BLaER1 treated with 17β-estradiol and CSF1 and Interleukin-3, amounts not matched to agents 10 nM and 100 nM (cell line): ENCODE measurements around the gene GLE1.
"Not testable (repeated sequence)": the region's sequence is repeated elsewhere in the genome, so short reads cannot be mapped to it uniquely, and the experiment has no call there.

Experiments used
- H3K27ac ChIP-seq, 11 experiments: shearing (Covaris generic); formaldehyde crosslinking; 2 replicates each; pipeline ENCODE4 v1.8.1; 2022
- H3K27me3 ChIP-seq, 11 experiments: shearing (Covaris generic); formaldehyde crosslinking; 2 replicates each; pipeline ENCODE4 v1.8.1; 2022
- H3K36me3 ChIP-seq, 11 experiments: shearing (Covaris generic); formaldehyde crosslinking; 2 replicates each; pipeline ENCODE4 v1.8.1; 2022
- H3K4me1 ChIP-seq, 10 experiments: shearing (Covaris generic); formaldehyde crosslinking; 2 replicates each; pipeline ENCODE4 v1.8.1; 2022
- H3K4me2 ChIP-seq, 11 experiments: shearing (Covaris generic); formaldehyde crosslinking; 2 replicates each; pipeline ENCODE4 v1.8.1; 2022
- H3K4me3 ChIP-seq, 10 experiments: shearing (Covaris generic); formaldehyde crosslinking; 2 replicates each; pipeline ENCODE4 v1.8.1; 2022
- H3K9ac ChIP-seq, 11 experiments: shearing (Covaris generic); formaldehyde crosslinking; 2 replicates each; pipeline ENCODE4 v1.8.1; 2022
- H3K9me3 ChIP-seq, 11 experiments: shearing (Covaris generic); formaldehyde crosslinking; replicated peaks in 1 of 11; 2 replicates each; pipeline ENCODE4 v1.8.1; 2022
- H4K20me1 ChIP-seq, 11 experiments: shearing (Covaris generic); formaldehyde crosslinking; 2 replicates each; pipeline ENCODE4 v1.8.1; 2022
- Cebpa-rat ChIP-seq, 11 experiments: shearing (Covaris generic); IDR thresholded peaks; 2 replicates each; pipeline ENCODE4 v1.8.1; 2022

GLE1 gene

DNA sequence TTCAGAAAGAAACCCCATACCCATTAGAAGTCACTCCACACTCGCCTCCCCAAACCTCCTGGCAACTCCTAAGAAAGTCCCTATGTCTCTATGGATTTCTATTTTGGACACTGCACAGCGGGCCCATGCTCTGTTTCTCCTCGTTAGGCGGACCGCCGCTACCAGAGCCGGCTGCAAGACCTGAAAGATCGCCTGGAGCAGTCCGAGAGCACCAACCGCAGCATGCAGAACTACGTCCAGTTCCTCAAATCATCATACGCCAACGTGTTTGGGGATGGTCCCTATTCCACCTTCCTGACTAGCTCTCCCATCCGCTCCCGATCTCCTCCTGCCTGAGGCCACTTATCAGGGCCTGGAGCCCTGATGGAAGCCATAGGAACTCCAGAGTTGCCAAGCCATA is 4.6 kb upstream of the GLE1 start:
- no peaks in the 10 kb centered on the region for H3K27me3 ChIP-seq
- TF ChIP-seq Cebpa-rat (IDR thresholded peaks at IDR 0.05), result no peak
- no peak overlapping the region for H3K4me3 ChIP-seq
- peaks cover 50 to 86% (median 80%) of the 10 kb centered on the region in 11 experiments for H3K36me3 ChIP-seq
- H3K9ac ChIP-seq, result no peak overlapping the region
- peaks cover 9 to 26% (median 21%) of the 10 kb centered on the region in 10 experiments for H3K4me1 ChIP-seq
- H3K4me2 ChIP-seq, result no peak overlapping the region
- H3K27ac ChIP-seq, result no peak overlapping the region
- H3K9me3 ChIP-seq, result no peaks in the 10 kb centered on the region
- H4K20me1 ChIP-seq, result peaks cover 0 to 6% (median 0%) of the 10 kb centered on the region in 11 experiments; a peak in 2 of 22 replicates

DNA sequence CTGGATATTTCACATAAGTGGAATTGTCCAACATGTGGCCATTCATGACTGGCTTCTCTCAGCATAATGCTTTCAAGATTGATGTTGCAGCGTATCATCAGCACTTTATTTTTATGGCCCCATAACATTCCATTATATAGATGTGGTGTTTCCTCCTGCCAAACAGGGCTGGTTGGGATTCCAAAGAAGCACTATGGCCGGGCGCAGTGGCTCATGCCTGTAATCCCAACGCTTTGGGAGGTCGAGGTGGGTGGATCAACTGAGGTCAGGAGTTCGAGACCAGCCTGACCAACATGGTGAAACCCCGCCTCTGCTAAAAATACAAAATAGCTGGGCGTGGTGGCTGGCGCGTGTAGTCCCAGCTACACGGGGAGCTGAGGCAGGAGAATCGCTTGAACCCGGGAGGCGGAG is 1.1 kb upstream of the GLE1 start:
- H4K20me1 ChIP-seq, result peaks cover 0 to 19% (median 5%) of the 10 kb centered on the region in 11 experiments; a peak in 6 of 22 replicates
- H3K4me1 ChIP-seq, result peaks cover 20 to 26% (median 23%) of the 10 kb centered on the region in 10 experiments
- peaks cover 35 to 63% (median 53%) of the 10 kb centered on the region in 11 experiments for H3K36me3 ChIP-seq
- not testable (repeated sequence) for H3K9me3 ChIP-seq, H3K27me3 ChIP-seq, H3K4me3 ChIP-seq
- H3K4me2 ChIP-seq, result peak overlapping the region in 10 of 11 experiments; percentile 79 to 98 (median 84); a peak in 18 of 22 replicates
- peak overlapping the region in 6 of 11 experiments; percentile 79 to 91 (median 89); a peak in 9 of 22 replicates for H3K9ac ChIP-seq
- peak overlapping the region in 1 of 11 experiments; percentile 45; a peak in 1 of 22 replicates for H3K27ac ChIP-seq

DNA sequence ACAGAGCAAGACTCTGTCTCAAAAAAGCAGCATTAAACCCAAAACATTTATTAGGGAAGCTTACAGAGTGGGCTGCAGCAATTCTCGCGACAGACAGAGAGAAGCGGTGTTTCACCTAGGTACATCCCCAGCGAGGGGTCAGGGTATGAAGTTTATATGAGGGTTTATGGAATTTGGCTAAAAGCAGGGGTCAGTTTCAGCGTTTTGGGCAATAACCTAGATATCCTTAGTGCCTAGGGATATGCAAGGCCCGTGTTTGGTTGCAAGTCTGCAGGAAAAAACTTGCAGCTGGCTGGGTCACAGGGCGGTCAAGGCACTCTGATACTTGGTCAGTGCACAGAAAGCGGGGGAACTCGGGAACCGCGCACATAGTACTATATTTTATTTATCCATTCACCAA is 649 bp upstream of the GLE1 start:
- H3K4me2 ChIP-seq, result peak overlapping the region; percentile 79 to 98 (median 84)
- no peak for TF ChIP-seq Cebpa-rat (IDR thresholded peaks at IDR 0.05)
- no peaks in the 10 kb centered on the region for H3K9me3 ChIP-seq
- H3K4me1 ChIP-seq, result peaks cover 20 to 26% (median 23%) of the 10 kb centered on the region in 10 experiments
- H3K4me3 ChIP-seq, result peak overlapping the region; percentile 75 to 92 (median 84)
- H3K27me3 ChIP-seq, result no peaks in the 10 kb centered on the region
- peaks cover 0 to 22% (median under 1%) of the 10 kb centered on the region in 11 experiments; a peak in 6 of 22 replicates for H4K20me1 ChIP-seq
- H3K9ac ChIP-seq, result peak overlapping the region; percentile 79 to 94 (median 88)
- H3K36me3 ChIP-seq, result peaks cover 35 to 63% (median 52%) of the 10 kb centered on the region in 11 experiments
- peak overlapping the region in 6 of 11 experiments; percentile 45 to 86 (median 81); a peak in 7 of 22 replicates for H3K27ac ChIP-seq

DNA sequence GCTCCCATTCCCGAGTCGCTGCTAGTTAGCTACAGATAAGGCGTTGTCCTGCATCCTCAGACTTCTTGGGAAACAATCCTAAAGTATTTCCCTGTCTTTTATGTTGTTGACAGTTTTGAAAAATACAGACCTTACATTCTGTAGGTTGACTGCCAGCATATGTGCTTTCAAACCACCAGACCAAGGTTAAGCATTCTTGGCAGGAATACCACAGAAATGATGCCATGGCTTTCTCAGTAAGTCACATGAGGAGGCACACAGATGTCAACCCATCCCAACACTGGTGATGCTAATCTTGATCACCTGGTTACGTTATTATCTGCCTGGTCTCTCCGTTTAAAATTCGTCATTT is 871 bp downstream of the GLE1 start:
- H3K9me3 ChIP-seq, result no peaks in the 10 kb centered on the region
- H3K4me2 ChIP-seq, result peak overlapping the region; percentile 79 to 98 (median 86)
- peaks cover 35 to 63% (median 52%) of the 10 kb centered on the region in 11 experiments for H3K36me3 ChIP-seq
- H3K9ac ChIP-seq, result peak overlapping the region; percentile 79 to 94 (median 88)
- H3K4me3 ChIP-seq, result peak overlapping the region; percentile 75 to 92 (median 84)
- TF ChIP-seq Cebpa-rat (IDR thresholded peaks at IDR 0.05), result no peak
- H4K20me1 ChIP-seq, result peaks cover 0 to 23% (median 0%) of the 10 kb centered on the region in 11 experiments; a peak in 6 of 22 replicates
- peaks cover 20 to 26% (median 23%) of the 10 kb centered on the region in 10 experiments for H3K4me1 ChIP-seq
- H3K27ac ChIP-seq, result peak overlapping the region in 8 of 11 experiments; percentile 72 to 89 (median 80); a peak in 11 of 22 replicates
- no peaks in the 10 kb centered on the region for H3K27me3 ChIP-seq

DNA sequence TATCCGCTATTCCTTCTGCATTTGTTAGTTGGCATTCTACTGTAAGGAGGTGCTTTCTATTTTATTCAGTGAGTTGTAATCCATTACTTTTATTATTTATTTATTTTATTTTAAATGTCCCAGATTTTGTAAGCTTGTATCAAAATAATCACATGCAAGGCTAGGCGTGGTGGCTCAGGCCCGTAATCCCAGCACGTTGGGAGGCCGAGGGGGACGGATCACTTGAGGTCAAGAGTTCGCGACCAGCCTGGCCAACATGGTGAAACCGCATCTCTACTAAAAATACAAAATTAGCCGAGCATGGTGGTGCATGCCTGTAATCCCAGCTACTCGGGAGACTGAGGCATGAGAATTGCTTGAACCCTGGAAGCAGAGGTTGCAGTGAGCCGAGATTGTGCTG is 1.4 kb downstream of the GLE1 start:
- H3K27ac ChIP-seq, H3K27me3 ChIP-seq, H3K9me3 ChIP-seq: not testable (repeated sequence)
- peak overlapping the region in 9 of 10 experiments; percentile 76 to 92 (median 85); a peak in 14 of 20 replicates for H3K4me3 ChIP-seq
- H4K20me1 ChIP-seq, result peaks cover 0 to 23% (median 0%) of the 10 kb centered on the region in 11 experiments; a peak in 6 of 22 replicates
- peaks cover 37 to 63% (median 52%) of the 10 kb centered on the region in 11 experiments for H3K36me3 ChIP-seq
- peak overlapping the region in 6 of 11 experiments; percentile 88 to 94 (median 90); a peak in 7 of 22 replicates for H3K9ac ChIP-seq
- peak overlapping the region; percentile 79 to 98 (median 86) for H3K4me2 ChIP-seq
- H3K4me1 ChIP-seq, result peaks cover 20 to 26% (median 23%) of the 10 kb centered on the region in 10 experiments

DNA sequence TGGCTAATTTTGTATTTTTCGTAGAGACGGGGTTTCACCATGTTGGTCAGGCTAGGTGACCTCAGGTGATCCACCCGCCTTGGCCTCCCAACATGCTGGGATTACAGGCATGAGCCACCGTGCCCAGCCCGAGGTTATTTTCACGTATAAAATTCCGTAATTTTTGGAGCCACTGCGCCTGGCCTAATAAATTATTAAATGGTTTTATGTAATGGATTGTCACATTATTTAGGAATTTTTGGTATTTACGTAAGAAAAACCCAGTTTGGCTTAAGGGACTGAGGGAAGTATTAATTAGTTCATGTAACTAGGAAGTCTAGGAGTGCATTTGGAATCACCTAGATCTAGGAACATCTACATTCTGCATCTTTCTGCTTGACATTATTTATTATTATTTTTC is 8.3 kb downstream of the GLE1 start:
- H4K20me1 ChIP-seq, result peaks cover 0 to 24% (median 0%) of the 10 kb centered on the region in 11 experiments; a peak in 2 of 22 replicates
- no peaks in the 10 kb centered on the region for H3K27me3 ChIP-seq
- TF ChIP-seq Cebpa-rat (IDR thresholded peaks at IDR 0.05), result no peak
- H3K36me3 ChIP-seq, result peaks cover 85 to 100% (median 91%) of the 10 kb centered on the region in 11 experiments
- no peak overlapping the region for H3K4me3 ChIP-seq
- H3K9me3 ChIP-seq, result peaks cover under 1 to 9% (median 1%) of the 10 kb centered on the region in 11 experiments; a peak in 16 of 22 replicates
- H3K4me1 ChIP-seq, result peaks cover 7 to 22% (median 16%) of the 10 kb centered on the region in 10 experiments; a peak in 18 of 20 replicates
- no peak overlapping the region for H3K9ac ChIP-seq
- peak overlapping the region in 1 of 11 experiments; percentile 45; a peak in 1 of 22 replicates for H3K27ac ChIP-seq
- peak overlapping the region in 5 of 11 experiments; percentile 65 to 72 (median 70); a peak in 5 of 22 replicates for H3K4me2 ChIP-seq

DNA sequence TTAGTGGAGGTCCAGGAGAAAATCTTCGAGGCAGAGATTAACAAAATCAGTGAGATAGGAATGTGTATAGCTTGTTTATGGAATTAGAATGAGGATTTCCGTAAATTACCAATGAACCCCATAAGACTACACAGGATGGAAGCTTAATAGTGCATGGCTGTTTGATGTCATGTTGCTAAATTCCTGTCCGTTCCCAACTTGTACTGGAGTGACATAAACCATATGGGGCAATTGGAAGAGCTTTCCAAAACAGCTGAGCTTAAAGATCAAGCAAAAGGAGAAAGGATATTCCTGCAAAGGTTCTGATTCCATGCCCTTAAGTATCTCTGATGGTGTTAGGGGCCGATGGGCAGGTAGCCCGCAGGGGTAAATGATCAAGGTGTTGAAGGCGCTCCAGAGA is 17.4 kb downstream of the GLE1 start:
- no peak for TF ChIP-seq Cebpa-rat (IDR thresholded peaks at IDR 0.05)
- Histone ChIP-seq H3K9ac (no peak overlapping the region), H3K36me3 (peaks cover 87 to 98% (median 92%) of the 10 kb centered on the region in 11 experiments), H4K20me1 (peaks cover 0 to 7% (median 0%) of the 10 kb centered on the region in 11 experiments; a peak in 4 of 22 replicates), H3K27me3 (no peaks in the 10 kb centered on the region), H3K4me1 (peaks cover 9 to 34% (median 27%) of the 10 kb centered on the region in 10 experiments; a peak in 19 of 20 replicates), H3K4me3 (no peak overlapping the region), H3K4me2 (peak overlapping the region in 5 of 11 experiments; percentile 33 to 60 (median 57); a peak in 5 of 22 replicates), H3K9me3 (peaks cover 9 to 24% (median 19%) of the 10 kb centered on the region in 11 experiments), H3K27ac (peak overlapping the region in 1 of 11 experiments; percentile 61; a peak in 1 of 22 replicates)

DNA sequence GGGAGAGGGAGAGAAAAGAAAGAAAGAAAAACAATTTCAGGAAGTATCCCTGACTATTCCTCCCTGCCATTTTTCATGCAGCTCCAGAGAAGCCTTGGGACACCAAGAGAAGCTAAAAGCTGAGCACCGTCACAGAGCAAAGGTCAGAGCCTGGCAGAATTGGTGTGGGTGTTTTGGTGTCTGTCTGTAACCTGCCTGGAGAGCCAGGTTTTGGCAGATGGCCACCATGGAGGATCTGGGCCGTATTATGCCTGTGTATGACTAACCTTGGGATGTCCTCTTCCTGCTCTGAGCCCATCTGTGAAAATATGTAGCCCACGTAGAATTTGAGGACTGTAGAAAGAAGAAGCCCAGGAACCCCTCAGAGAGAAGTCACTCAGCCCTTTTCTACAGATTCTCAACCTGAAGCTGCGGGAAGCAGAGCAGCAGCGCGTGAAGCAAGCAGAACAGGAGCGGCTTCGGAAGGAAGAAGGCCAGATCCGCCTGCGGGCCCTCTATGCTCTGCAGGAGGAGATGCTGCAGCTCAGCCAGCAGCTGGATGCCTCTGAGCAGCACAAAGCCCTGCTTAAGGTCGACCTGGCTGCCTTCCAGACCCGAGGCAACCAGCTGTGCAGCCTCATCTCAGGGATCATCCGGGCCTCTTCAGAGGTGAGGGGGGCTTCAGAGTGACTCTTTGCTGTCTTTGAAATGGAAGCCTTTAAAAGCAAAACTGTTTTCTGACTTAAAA is 18.8 kb downstream of the GLE1 start:
- Histone ChIP-seq H3K27ac (peak overlapping the region in 9 of 11 experiments; percentile 5 to 66 (median 40); a peak in 15 of 22 replicates), H3K4me1 (peaks cover 9 to 36% (median 28%) of the 10 kb centered on the region in 10 experiments; a peak in 19 of 20 replicates), H4K20me1 (peaks cover 0 to 7% (median 0%) of the 10 kb centered on the region in 11 experiments; a peak in 4 of 22 replicates), H3K9ac (peak overlapping the region in 8 of 11 experiments; percentile 10 to 58 (median 24); a peak in 10 of 22 replicates), H3K9me3 (peaks cover 3 to 14% (median 12%) of the 10 kb centered on the region in 11 experiments), H3K4me3 (no peak overlapping the region), H3K4me2 (peak overlapping the region; percentile 33 to 60 (median 54)), H3K36me3 (peaks cover 86 to 98% (median 91%) of the 10 kb centered on the region in 11 experiments), H3K27me3 (no peaks in the 10 kb centered on the region)
- TF ChIP-seq Cebpa-rat (IDR thresholded peaks at IDR 0.05), result no peak
